Renal cortical epithelial cell (primary cell): Measurements from ENCODE around the gene PLEKHA6. TPM values are rescaled to one million over a fixed set of nuclear protein-coding genes. Genes with fewer than 3 reads are reported as not detected.

ENCODE experiments used
- DNase-seq: peaks from one replicate; pipeline ENCODE4 v3.0.0-alpha.2; 2011; ENCODE audit warnings: low read depth
- total RNA-seq: library from RNA; depleted of rRNA; stranded (reverse); fragments of >200 nt; gene quantifications from 2 replicates; pipeline ENCODE4 v1.2.3, GENCODE V29; 2014

Gene PLEKHA6
- 16.7 and 26.8 TPM in 2 replicates for total RNA-seq

- no peak for DNase-seq
Observed at GRCh38 chr1:204359474-204360255, at the start of gene PLEKHA6. Gene PLEKHA6 (minus strand): TSS chr1:204359929. CDS start chr1:204273727, 86,202 bp downstream.

- DNase-seq: no peak
Observed at GRCh38 chr1:204409123-204409522, 49.4 kb upstream of the PLEKHA6 start.

- no peak for DNase-seq
Observed at GRCh38 chr1:204408602-204409001, 48.9 kb upstream of the PLEKHA6 start.

GRCh38 chr1:204408074-204408507 is 48.4 kb upstream of the PLEKHA6 start:
- peak; percentile 72 for DNase-seq

GRCh38 chr1:204407295-204407971 is 47.7 kb upstream of the PLEKHA6 start:
- no peak for DNase-seq

- no peak for DNase-seq
Observed at GRCh38 chr1:204406621-204407020, 46.9 kb upstream of the PLEKHA6 start.

GRCh38 chr1:204405988-204406387 is 46.3 kb upstream of the PLEKHA6 start:
- DNase-seq: no peak

GRCh38 chr1:204404629-204405028 is 44.9 kb upstream of the PLEKHA6 start:
- DNase-seq: no peak

- no peak for DNase-seq
Observed at GRCh38 chr1:204402391-204402790, 42.7 kb upstream of the PLEKHA6 start.

GRCh38 chr1:204401730-204402129 is 42.0 kb upstream of the PLEKHA6 start:
- no peak for DNase-seq

GRCh38 chr1:204400882-204401510 is 41.3 kb upstream of the PLEKHA6 start:
- no peak for DNase-seq

GRCh38 chr1:204398197-204399125 is 38.7 kb upstream of the PLEKHA6 start:
- DNase-seq: peak; percentile 94

GRCh38 chr1:204396015-204396583 is 36.4 kb upstream of the PLEKHA6 start:
- DNase-seq: no peak

GRCh38 chr1:204391629-204392028 is 31.9 kb upstream of the PLEKHA6 start:
- no peak for DNase-seq

GRCh38 chr1:204390751-204391466 is 31.2 kb upstream of the PLEKHA6 start:
- no peak for DNase-seq

- DNase-seq: no peak
Observed at GRCh38 chr1:204385727-204386126, 26.0 kb upstream of the PLEKHA6 start.

- peak; percentile 67 for DNase-seq
Observed at GRCh38 chr1:204384636-204385352, 25.1 kb upstream of the PLEKHA6 start.

- DNase-seq: no peak
Observed at GRCh38 chr1:204383163-204383904, 23.6 kb upstream of the PLEKHA6 start.

- no peak for DNase-seq
Observed at GRCh38 chr1:204382714-204383083, 23.0 kb upstream of the PLEKHA6 start.
